HCT116 (cell line): ENCODE measurements around the gene HSD17B13. TPM values are rescaled to one million over a fixed set of nuclear protein-coding genes. Genes with fewer than 3 reads are reported as not detected.

Source experiments
- ATAC-seq: fragments of 200-7000 bp; cut with Tn5 transposase; 2 replicates; pipeline ENCODE4 v1.9.1; 2020; ENCODE audit warnings: mild to moderate bottlenecking, moderate library complexity
- BruUV-seq: library from RNA; stranded (reverse); fragments of 400-500 nt; replicated peaks from 2 replicates; lab custom pipeline; 2021; lab: Mats Ljungman, UMichigan
- CTCF ChIA-PET: fragments of 300-600 bp; sonication (Branson Sonifier 250); formaldehyde crosslinking; loops from one replicate; lab custom pipeline; 2021; ENCODE audit warnings: antibody characterized with exemption; lab: Charles Lee
- POLR2A ChIA-PET: fragments of 300-600, 350-600 bp; sonication (Branson Sonifier 250); formaldehyde crosslinking; loops from one replicate; lab custom pipeline; 2021; ENCODE audit warnings: antibody characterized with exemption; lab: Charles Lee
- RAD21 ChIA-PET, 2 experiments: fragments of 300-600 bp; sonication (Branson Sonifier 250); formaldehyde crosslinking; loops; one replicate each; lab custom pipeline; 2023; ENCODE audit warnings: low total read pairs in 2 of 2; ENCODE audit not compliant: uncharacterized antibody in 2 of 2, unreplicated experiment in 2 of 2, low non-redundant PET in 1 of 2; lab: Charles Lee
- DNase-seq: peaks from one replicate; pipeline ENCODE4 v3.0.0-alpha.2; 2010; ENCODE audit warnings: low read depth, low spot score
- H2AFZ ChIP-seq: fragments of 200-600 bp; shearing (Covaris generic), sonication (generic); 2 replicates; pipeline ENCODE4 v1.6.1; 2017; ENCODE audit warnings: low read depth, mixed run types, mixed read lengths, antibody characterized with exemption, low read length; ENCODE audit not compliant: poor library complexity, severe bottlenecking
- H3K27ac ChIP-seq: 2 replicates; pipeline ENCODE4 v1.5.1; 2012; ENCODE audit warnings: low read depth, low read length
- H3K27me3 ChIP-seq: fragments of 200-600 bp; sonication (generic); 2 replicates; pipeline ENCODE4 v1.6.1; 2016; ENCODE audit warnings: mixed run types, low read length, mixed read lengths; ENCODE audit not compliant: insufficient read depth
- H3K36me3 ChIP-seq, 2 experiments: fragments of 200-500 bp in 1 of 2; fragments of 200-600 bp in 1 of 2; sonication (Bioruptor generic) in 1 of 2; sonication (generic) in 1 of 2; 2 replicates each; pipeline versions ENCODE4 v1.5.1 to v1.6.1; 2014 to 2016; ENCODE audit warnings: low read length in 2 of 2, inconsistent platforms in 1 of 2, mixed read lengths in 1 of 2, mixed run types in 1 of 2; ENCODE audit not compliant: insufficient read depth in 2 of 2, control insufficient read depth in 1 of 2
- H3K4me1 ChIP-seq, 2 experiments: fragments of 200-600 bp in 1 of 2; sonication (generic) in 1 of 2; 2 replicates each; pipeline versions ENCODE4 v1.5.1 to v1.6.1; 2012 to 2017; ENCODE audit warnings: low read length in 2 of 2, inconsistent platforms in 1 of 2, mild to moderate bottlenecking in 1 of 2, mixed read lengths in 1 of 2, mixed run types in 1 of 2, moderate library complexity in 1 of 2; ENCODE audit not compliant: insufficient read depth in 2 of 2, control insufficient read depth in 1 of 2
- H3K4me2 ChIP-seq: fragments of 200-600 bp; sonication (generic); 2 replicates; pipeline ENCODE4 v1.6.1; 2017; ENCODE audit warnings: mixed run types, low read length, mixed read lengths
- H3K4me3 ChIP-seq, 2 experiments: fragments of 200-600 bp in 1 of 2; sonication (generic) in 1 of 2; replicated peaks in 1 of 2; 2 replicates each; pipeline ENCODE4 v1.5.1; 2011 to 2016; ENCODE audit warnings: low read length in 2 of 2, control low read depth in 1 of 2, low read depth in 1 of 2, mild to moderate bottlenecking in 1 of 2, mixed read lengths in 1 of 2, mixed run types in 1 of 2
- H3K79me2 ChIP-seq: fragments of 200-600 bp; sonication (generic); 2 replicates; pipeline ENCODE4 v1.6.1; 2017; ENCODE audit warnings: mild to moderate bottlenecking, mixed run types, low read length, moderate library complexity, mixed read lengths; ENCODE audit not compliant: insufficient read depth
- H3K9ac ChIP-seq: fragments of 200-600 bp; sonication (generic); 2 replicates; pipeline ENCODE4 v1.6.1; 2016; ENCODE audit warnings: low read length, mixed read lengths
- H3K9me2 ChIP-seq: fragments of 200-600 bp; sonication (generic), shearing (Covaris generic); 2 replicates; pipeline ENCODE4 v1.6.1; 2017; ENCODE audit warnings: mixed run types, mild to moderate bottlenecking, moderate library complexity; ENCODE audit not compliant: insufficient read depth
- H3K9me3 ChIP-seq, 2 experiments: fragments of 200-500 bp in 1 of 2; fragments of 200-600 bp in 1 of 2; sonication (Bioruptor generic) in 1 of 2; sonication (generic) in 1 of 2; 2 replicates each; pipeline ENCODE4 v1.6.1; 2014 to 2017; ENCODE audit warnings: low read length in 2 of 2, mixed read lengths in 2 of 2, inconsistent platforms in 1 of 2, low read depth in 1 of 2, mild to moderate bottlenecking in 1 of 2, mixed run types in 1 of 2, moderate library complexity in 1 of 2; ENCODE audit not compliant: control insufficient read depth in 1 of 2, insufficient read depth in 1 of 2
- H4K20me1 ChIP-seq: fragments of 200-600 bp; sonication (generic), shearing (Covaris generic); 2 replicates; pipeline ENCODE4 v1.6.1; 2017; ENCODE audit warnings: mixed run types, mild to moderate bottlenecking, moderate library complexity; ENCODE audit not compliant: insufficient read depth
- ATF3 ChIP-seq: IDR thresholded peaks from 2 replicates; pipeline ENCODE4 v1.6.1; 2012
- CBX3 ChIP-seq: IDR thresholded peaks from 2 replicates; pipeline ENCODE4 v1.6.1; 2012; ENCODE audit warnings: low read depth
- CEBPB ChIP-seq: IDR thresholded peaks from 2 replicates; pipeline ENCODE4 v1.6.1; 2012; ENCODE audit warnings: low read depth
- CTCF ChIP-seq, 3 experiments: fragments of 200-600 bp in 1 of 3; sonication (generic) in 1 of 3; IDR thresholded peaks in 2 of 3; conservative IDR thresholded peaks in 1 of 3; 2 replicates each; pipeline ENCODE4 v1.5.1; 2012 to 2017; ENCODE audit warnings: low read depth in 2 of 3, low read length in 2 of 3, antibody characterized with exemption in 1 of 3, borderline replicate concordance in 1 of 3, control low read depth in 1 of 3, mild to moderate bottlenecking in 1 of 3, mixed read lengths in 1 of 3, mixed run types in 1 of 3, moderate library complexity in 1 of 3; ENCODE audit not compliant: insufficient read depth in 1 of 3
- EZH2phosphoT487 ChIP-seq: fragments of 200-600 bp; IDR thresholded peaks from 2 replicates; pipeline ENCODE4 v1.6.1; 2018; ENCODE audit warnings: antibody characterized with exemption, borderline replicate concordance
- FOSL1 ChIP-seq: IDR thresholded peaks from 2 replicates; pipeline ENCODE4 v1.6.1; 2012; ENCODE audit warnings: low read depth
- REST ChIP-seq: IDR thresholded peaks from 2 replicates; pipeline ENCODE4 v1.6.1; 2012; ENCODE audit warnings: low read depth
- SIN3A ChIP-seq: IDR thresholded peaks from 2 replicates; pipeline ENCODE4 v1.6.1; 2012; ENCODE audit warnings: low read depth
- SP1 ChIP-seq: IDR thresholded peaks from 2 replicates; pipeline ENCODE4 v1.6.1; 2012; ENCODE audit warnings: low read depth
- SRF ChIP-seq: IDR thresholded peaks from 2 replicates; pipeline ENCODE4 v1.6.1; 2012; ENCODE audit warnings: low read depth
- TCF7L2 ChIP-seq: IDR thresholded peaks from 2 replicates; pipeline ENCODE4 v1.7.0; 2011; ENCODE audit warnings: borderline replicate concordance, inconsistent platforms; ENCODE audit not compliant: insufficient read depth, insufficient read length; ENCODE audit errors: extremely low read depth
- intact Hi-C: fragments of 100-400 bp; cut with micrococcal nuclease; formaldehyde crosslinking; loops from 2 replicates; pipeline ENCODE4 v1.10.0; 2022
- total RNA-seq: library from RNA; stranded (reverse); gene quantifications from one replicate; pipeline ENCODE4 v1.2.1, GENCODE V29; 2021; ENCODE audit not compliant: unreplicated experiment
- TF ChIP-seq, protein P1 (sequence below): IDR thresholded peaks from 2 replicates; pipeline ENCODE4 v1.6.1; 2011; ENCODE audit warnings: mild to moderate bottlenecking, low read length, moderate library complexity; ENCODE audit not compliant: insufficient replicate concordance; ENCODE audit errors: extremely low read depth

Gene HSD17B13
- total RNA-seq, 1 experiment from 2014 or later = 0.81 TPM

DNA sequence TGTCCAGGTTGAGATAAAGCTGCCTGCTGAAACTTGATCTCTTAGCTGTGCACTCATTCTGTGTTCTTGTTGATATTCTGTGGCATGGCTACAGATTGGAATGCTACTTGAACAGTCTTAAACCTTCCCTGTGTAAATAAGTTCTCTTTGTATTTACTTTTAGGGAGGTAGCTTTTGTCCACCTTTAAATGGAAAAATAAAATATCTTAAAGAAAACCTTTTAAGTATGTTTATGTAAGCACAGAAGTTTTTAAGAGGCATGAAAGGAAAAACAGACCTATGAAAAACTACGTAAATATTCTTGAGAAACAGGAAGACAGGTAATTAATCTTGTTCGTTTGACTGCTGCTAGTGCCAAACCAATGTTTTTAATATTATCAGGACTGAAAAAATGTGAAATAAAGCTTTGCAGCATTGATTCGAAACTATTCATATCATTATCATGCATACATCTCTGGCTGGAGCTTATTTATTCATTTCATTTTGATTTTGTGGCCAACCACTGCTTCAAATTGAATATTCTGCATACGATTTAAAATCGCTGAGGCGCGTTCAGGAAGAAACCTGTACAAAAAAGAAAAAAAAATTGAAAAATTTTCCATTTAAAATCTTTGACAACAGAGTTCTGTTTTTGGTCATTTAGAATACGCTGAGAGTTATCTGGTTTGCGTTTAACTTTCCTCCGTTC is 17.8 kb downstream of the HSD17B13 start:
- Histone ChIP-seq H3K36me3 (no peaks in the 10 kb centered on the region), H3K4me3 (no peak overlapping the region), H3K79me2 (no peaks in the 10 kb centered on the region), H4K20me1 (no peaks in the 10 kb centered on the region), H3K27me3 (no peaks in the 10 kb centered on the region), H3K9me3 (no peaks in the 10 kb centered on the region), H3K4me2 (no peak overlapping the region), H3K9me2 (no peaks in the 10 kb centered on the region), H3K4me1 (no peaks in the 10 kb centered on the region), H3K9ac (no peak overlapping the region), H3K27ac (no peak overlapping the region), H2AFZ (no peak overlapping the region)
- intact Hi-C loops = no loop called here
- ChIA-PET POLR2A (no interaction called here), RAD21 (no interaction called here), CTCF (no interaction called here)
- DNase-seq (no peak), ATAC-seq (no peak)
- TF ChIP-seq CTCF (IDR thresholded peaks at IDR 0.05 in 2 of 3, conservative IDR thresholded peaks at IDR 0.05 in 1 of 3; ENCODE audit: borderline replicate concordance in 1 of 3, insufficient read depth in 1 of 3, low read depth in 2 of 3, low read length in 2 of 3) (no peak), SIN3A (no peak), TCF7L2 (no peak), EZH2phosphoT487 (no peak), CBX3 (no peak), CEBPB (no peak), ATF3 (no peak), FOSL1 (no peak), SP1 (no peak), SRF (no peak), REST (no peak)
- TF ChIP-seq, protein P1, sequence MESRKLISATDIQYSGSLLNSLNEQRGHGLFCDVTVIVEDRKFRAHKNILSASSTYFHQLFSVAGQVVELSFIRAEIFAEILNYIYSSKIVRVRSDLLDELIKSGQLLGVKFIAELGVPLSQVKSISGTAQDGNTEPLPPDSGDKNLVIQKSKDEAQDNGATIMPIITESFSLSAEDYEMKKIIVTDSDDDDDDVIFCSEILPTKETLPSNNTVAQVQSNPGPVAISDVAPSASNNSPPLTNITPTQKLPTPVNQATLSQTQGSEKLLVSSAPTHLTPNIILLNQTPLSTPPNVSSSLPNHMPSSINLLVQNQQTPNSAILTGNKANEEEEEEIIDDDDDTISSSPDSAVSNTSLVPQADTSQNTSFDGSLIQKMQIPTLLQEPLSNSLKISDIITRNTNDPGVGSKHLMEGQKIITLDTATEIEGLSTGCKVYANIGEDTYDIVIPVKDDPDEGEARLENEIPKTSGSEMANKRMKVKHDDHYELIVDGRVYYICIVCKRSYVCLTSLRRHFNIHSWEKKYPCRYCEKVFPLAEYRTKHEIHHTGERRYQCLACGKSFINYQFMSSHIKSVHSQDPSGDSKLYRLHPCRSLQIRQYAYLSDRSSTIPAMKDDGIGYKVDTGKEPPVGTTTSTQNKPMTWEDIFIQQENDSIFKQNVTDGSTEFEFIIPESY = no peak
- BruUV-seq = no TSS peak
